ENCODE data around the gene PYGB. TPM values are rescaled to one million over a fixed set of nuclear protein-coding genes. Genes with fewer than 3 reads are reported as not detected.
"Not testable (repeated sequence)": the region's sequence is repeated elsewhere in the genome, so short reads cannot be mapped to it uniquely, and the experiment has no call there.

Gene PYGB
- total and polyA plus RNA-seq, 2 donors (not counting 1 experiment from before 2014, with no cell fraction given) = 22.5 to 30.6 TPM

GRCh38 chr20:25239387-25240370, 8.2 kb upstream of the PYGB start:
- peaks cover 36% of the 10 kb centered on the region for H3K27me3 Mint-ChIP-seq
- H3K9me3 Mint-ChIP-seq (ENCODE audit: insufficient read depth) = peaks cover 6% of the 10 kb centered on the region
- H3K4me3 Mint-ChIP-seq = no peak overlapping the region
- H3K9ac ChIP-seq (ENCODE audit: low read length) = no peak overlapping the region
- no peaks in the 10 kb centered on the region for H3K79me2 ChIP-seq (ENCODE audit: control insufficient read depth, insufficient read depth, low read length)
- CTCF ChIA-PET = no interaction called here
- H3K27ac Mint-ChIP-seq = no peak overlapping the region
- ATAC-seq (ENCODE audit: low read depth) (no peak), DNase-seq (no peak)
- no peaks in the 10 kb centered on the region for H3K4me1 ChIP-seq (ENCODE audit: control insufficient read depth in 2 of 2, insufficient read depth in 2 of 2, low read length in 2 of 2)
- H3K4me1 Mint-ChIP-seq = no peaks in the 10 kb centered on the region
- H3K4me2 ChIP-seq (replicated peaks; ENCODE audit: low read depth, low read length, poor library complexity, severe bottlenecking) = no peak overlapping the region
- 76% methylated on average over 17 of the region's 19 CpGs for WGBS (ENCODE audit: insufficient coverage)
- intact Hi-C loops (cut with micrococcal nuclease) = no loop called here
- TF ChIP-seq EZH2 (IDR thresholded peaks at IDR 0.05; ENCODE audit: borderline replicate concordance, insufficient read depth, low read depth, low read length, poor library complexity, severe bottlenecking) (no peak), CTCF (IDR thresholded peaks at IDR 0.05) (no peak)
- H3K9me3 ChIP-seq (ENCODE audit: control extremely low read depth in 1 of 3, control insufficient read depth in 2 of 3, insufficient read depth in 1 of 3, low read length in 2 of 3) = peaks cover 0 to 5% (median 2%) of the 10 kb centered on the region in 3 donors
- H4K20me1 ChIP-seq (ENCODE audit: control insufficient read depth, insufficient read depth, low read length, poor library complexity, severe bottlenecking) = no peaks in the 10 kb centered on the region
- no peak overlapping the region for H3K27ac ChIP-seq (ENCODE audit: low read length in 2 of 2)
- H3K27me3 ChIP-seq (replicated peaks in 1 of 4; ENCODE audit: control extremely low read depth in 1 of 4, control insufficient read depth in 3 of 4, insufficient read depth in 4 of 4, low read length in 3 of 4) = peaks cover 0 to 14% (median 5%) of the 10 kb centered on the region in 4 experiments
- H3K36me3 ChIP-seq (replicated peaks in 1 of 2; ENCODE audit: control extremely low read depth in 1 of 2, control insufficient read depth in 1 of 2, extremely low read depth in 1 of 2, insufficient read depth in 2 of 2, low read length in 1 of 2) = no peaks in the 10 kb centered on the region
- H2AFZ ChIP-seq (ENCODE audit: insufficient read depth, low read depth, low read length, poor library complexity, severe bottlenecking) = no peak overlapping the region
- H3K4me3 ChIP-seq (ENCODE audit: control extremely low read depth in 1 of 5, extremely low read depth in 1 of 5, insufficient read depth in 1 of 5, low read depth in 2 of 5, low read length in 4 of 5) = no peak overlapping the region
- POLR2A ChIA-PET = no interaction called here

GRCh38 chr20:25240851-25241658, 6.8 kb upstream of the PYGB start:
- DNase-seq; H2AFZ ChIP-seq (ENCODE audit: insufficient read depth, low read depth, low read length, poor library complexity, severe bottlenecking); H3K9me3 ChIP-seq (ENCODE audit: control extremely low read depth in 1 of 3, control insufficient read depth in 2 of 3, insufficient read depth in 1 of 3, low read length in 2 of 3); ATAC-seq (ENCODE audit: low read depth); H3K9me3 Mint-ChIP-seq (ENCODE audit: insufficient read depth); H3K4me3 Mint-ChIP-seq; H3K4me3 ChIP-seq (ENCODE audit: control extremely low read depth in 1 of 5, extremely low read depth in 1 of 5, insufficient read depth in 1 of 5, low read depth in 2 of 5, low read length in 4 of 5); POLR2A ChIA-PET; H3K9ac ChIP-seq (ENCODE audit: low read length); H3K27ac Mint-ChIP-seq; H3K4me1 Mint-ChIP-seq; H3K4me1 ChIP-seq (ENCODE audit: control insufficient read depth in 2 of 2, insufficient read depth in 2 of 2, low read length in 2 of 2); intact Hi-C loops (cut with micrococcal nuclease); H4K20me1 ChIP-seq (ENCODE audit: control insufficient read depth, insufficient read depth, low read length, poor library complexity, severe bottlenecking); H3K27ac ChIP-seq (ENCODE audit: low read length in 2 of 2); CTCF ChIA-PET; H3K79me2 ChIP-seq (ENCODE audit: control insufficient read depth, insufficient read depth, low read length); H3K4me2 ChIP-seq (replicated peaks; ENCODE audit: low read depth, low read length, poor library complexity, severe bottlenecking); H3K36me3 ChIP-seq (replicated peaks in 1 of 2; ENCODE audit: control extremely low read depth in 1 of 2, control insufficient read depth in 1 of 2, extremely low read depth in 1 of 2, insufficient read depth in 2 of 2, low read length in 1 of 2): not testable (repeated sequence)
- H3K27me3 ChIP-seq (replicated peaks in 1 of 4; ENCODE audit: control extremely low read depth in 1 of 4, control insufficient read depth in 3 of 4, insufficient read depth in 4 of 4, low read length in 3 of 4) = peaks cover 0 to 11% (median 4%) of the 10 kb centered on the region in 4 experiments
- H3K27me3 Mint-ChIP-seq = peaks cover 36% of the 10 kb centered on the region
- WGBS (ENCODE audit: insufficient coverage) = 29% methylated on average over 2 of the region's 9 CpGs

- H3K9me3 Mint-ChIP-seq (ENCODE audit: insufficient read depth); H2AFZ ChIP-seq (ENCODE audit: insufficient read depth, low read depth, low read length, poor library complexity, severe bottlenecking); ATAC-seq (ENCODE audit: low read depth); H3K9ac ChIP-seq (ENCODE audit: low read length); H3K27ac ChIP-seq (ENCODE audit: low read length in 2 of 2); H3K9me3 ChIP-seq (ENCODE audit: control extremely low read depth in 1 of 3, control insufficient read depth in 2 of 3, insufficient read depth in 1 of 3, low read length in 2 of 3); H3K4me2 ChIP-seq (replicated peaks; ENCODE audit: low read depth, low read length, poor library complexity, severe bottlenecking); H3K27ac Mint-ChIP-seq; H3K4me1 Mint-ChIP-seq; intact Hi-C loops (cut with micrococcal nuclease); H3K4me1 ChIP-seq (ENCODE audit: control insufficient read depth in 2 of 2, insufficient read depth in 2 of 2, low read length in 2 of 2); H3K79me2 ChIP-seq (ENCODE audit: control insufficient read depth, insufficient read depth, low read length); H3K36me3 ChIP-seq (replicated peaks in 1 of 2; ENCODE audit: control extremely low read depth in 1 of 2, control insufficient read depth in 1 of 2, extremely low read depth in 1 of 2, insufficient read depth in 2 of 2, low read length in 1 of 2); H4K20me1 ChIP-seq (ENCODE audit: control insufficient read depth, insufficient read depth, low read length, poor library complexity, severe bottlenecking); H3K4me3 ChIP-seq (ENCODE audit: control extremely low read depth in 1 of 5, extremely low read depth in 1 of 5, insufficient read depth in 1 of 5, low read depth in 2 of 5, low read length in 4 of 5); CTCF ChIA-PET; POLR2A ChIA-PET; H3K4me3 Mint-ChIP-seq; DNase-seq: not testable (repeated sequence)
- WGBS (ENCODE audit: insufficient coverage) = 10% methylated on average over 2 of the region's 4 CpGs
- H3K27me3 ChIP-seq (replicated peaks in 1 of 4; ENCODE audit: control extremely low read depth in 1 of 4, control insufficient read depth in 3 of 4, insufficient read depth in 4 of 4, low read length in 3 of 4) = peaks cover 0 to 12% (median 2%) of the 10 kb centered on the region in 4 experiments
- peaks cover 36% of the 10 kb centered on the region for H3K27me3 Mint-ChIP-seq
These were observed 6.3 kb upstream of the PYGB start for GRCh38 chr20:25241659-25241955.

All from B cell (primary cell).